Inflammatory macrophage treated with lipopolysaccharide for 1 hour (primary cell): ENCODE data around the gene ACO2.
A peak's percentile ranks its signal among the peaks of the same experiment; 100 is the strongest.

Experiments used
- DNase-seq, 2 donors: peaks; one replicate each; pipeline ENCODE4 v3.0.0-alpha.2; 2020 to 2022

Gene ACO2

DNA sequence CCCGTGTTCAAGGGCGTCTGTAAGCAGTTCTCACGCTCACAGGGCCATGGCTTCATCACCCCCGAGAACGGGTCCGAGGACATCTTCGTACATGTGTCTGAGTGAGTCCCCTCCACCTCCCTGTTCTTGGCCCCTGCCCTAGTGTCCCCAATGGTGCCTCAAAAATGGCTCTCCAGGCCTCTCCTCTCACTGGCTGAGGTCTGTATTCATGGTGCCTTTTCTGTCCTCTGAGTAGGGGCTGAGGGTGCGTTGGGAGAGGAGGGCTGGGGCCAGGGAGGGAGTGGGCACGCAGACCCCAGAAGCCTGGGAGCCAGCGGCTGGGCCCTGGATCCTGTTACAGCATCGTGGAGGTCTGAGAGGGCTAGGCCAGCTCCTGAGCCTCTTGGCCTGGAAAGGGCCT, 104.8 kb downstream of the ACO2 start:
- no peak for DNase-seq

DNA sequence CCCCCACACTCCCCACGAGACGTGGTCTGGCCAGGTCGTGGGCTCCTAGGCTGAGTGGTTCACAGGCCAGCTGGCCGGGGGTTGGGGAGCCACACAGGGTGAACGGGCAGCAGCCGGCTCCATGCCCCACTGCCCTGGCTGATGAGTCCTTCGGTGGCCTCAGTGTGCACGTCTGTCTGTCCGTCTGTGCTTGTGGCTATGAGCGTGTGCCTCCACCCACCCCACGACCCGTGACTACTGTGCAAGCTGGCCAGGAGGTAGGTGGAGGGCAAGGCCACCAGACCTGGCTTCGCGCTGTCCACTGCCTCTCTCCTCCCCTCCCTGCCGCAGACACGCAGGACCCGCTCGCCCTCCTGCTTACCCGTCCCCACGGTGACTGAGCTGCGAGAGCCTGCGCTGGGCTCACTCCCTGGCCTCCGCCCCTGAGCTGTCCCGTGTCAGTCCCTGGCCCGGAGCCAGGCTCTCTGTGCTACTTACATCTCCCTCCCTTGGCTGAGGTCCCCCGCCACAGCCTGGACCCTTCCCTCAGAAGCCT, 106.0 kb downstream of the ACO2 start:
- no peak for DNase-seq

DNA sequence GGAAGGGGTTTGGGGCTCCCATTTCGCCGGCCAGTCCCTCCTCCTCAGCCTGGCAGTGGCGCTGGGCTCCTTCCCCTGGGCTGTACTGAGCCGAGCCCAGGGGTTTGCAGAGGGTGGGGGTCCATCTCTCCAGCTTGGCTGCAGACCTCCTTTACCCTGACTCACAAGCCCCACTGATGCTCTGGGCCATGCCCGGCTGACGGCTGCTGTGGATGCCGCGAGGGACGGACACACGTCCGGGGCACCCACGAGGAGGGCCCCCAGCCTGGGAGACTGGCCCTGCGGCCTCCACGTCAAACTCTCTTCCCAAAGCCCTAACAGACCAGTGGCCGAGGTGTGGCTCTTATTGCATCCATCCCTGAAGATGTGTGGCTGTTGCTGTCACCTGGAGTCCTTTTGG, 106.6 kb downstream of the ACO2 start:
- no peak for DNase-seq

DNA sequence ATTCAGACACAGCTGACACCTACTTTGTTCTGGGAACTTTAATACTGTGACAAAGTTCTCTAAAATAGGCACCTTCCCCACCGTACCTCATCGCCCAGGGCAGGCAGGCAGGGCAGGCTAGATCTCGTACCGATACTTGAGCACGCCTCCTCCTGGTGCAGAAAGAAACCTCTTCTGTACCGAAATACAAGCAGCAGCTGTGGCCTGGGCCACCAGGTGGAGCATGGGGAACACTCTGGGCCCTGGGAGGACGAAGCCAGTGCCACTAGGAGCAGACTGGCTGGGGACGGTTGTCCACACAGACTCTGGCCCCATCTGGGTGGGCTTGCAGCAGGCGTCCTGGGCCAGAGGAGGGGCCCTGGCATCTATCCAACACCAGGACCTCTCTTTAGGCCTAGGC, 108.0 kb downstream of the ACO2 start:
- DNase-seq, result peak; percentile 15 to 21

DNA sequence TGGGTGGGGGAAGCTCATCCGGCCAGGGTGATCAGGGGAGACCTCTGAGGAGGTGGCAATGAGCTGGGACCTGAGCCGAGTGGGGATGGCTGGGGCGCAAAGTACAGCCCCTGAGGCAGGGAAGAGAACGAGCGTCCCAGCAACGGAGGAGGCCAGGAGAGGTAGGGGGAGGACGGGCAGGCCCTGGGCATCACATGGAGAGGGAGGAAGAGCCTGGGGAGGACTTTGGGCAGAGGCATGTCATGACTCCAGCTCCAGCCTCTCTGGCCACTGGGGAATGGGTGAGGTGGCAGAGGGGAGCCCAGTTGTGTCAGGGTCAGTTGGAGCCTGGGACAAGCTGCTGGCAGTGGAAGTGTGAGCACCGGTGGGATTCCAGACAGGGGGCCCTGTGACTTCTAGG, 109.2 kb downstream of the ACO2 start:
- no peak for DNase-seq
